B cell (primary cell): Measurements from ENCODE around the gene C17orf113. TPM values are rescaled to one million over a fixed set of nuclear protein-coding genes. Genes with fewer than 3 reads are reported as not detected.

Experiments
- ATAC-seq: fragments of 200-7000 bp; cut with Tn5 transposase; one replicate; pipeline ENCODE4 v1.10.0; 2021; ENCODE audit warnings: low read depth, mild to moderate bottlenecking, moderate number of reproducible peaks, moderate library complexity
- CTCF ChIA-PET: fragments of 350-600 bp; sonication (Branson Sonifier 250); formaldehyde crosslinking; loops from one replicate; lab custom pipeline; 2021; ENCODE audit warnings: antibody characterized with exemption, inconsistent platforms; lab: Charles Lee
- POLR2A ChIA-PET: fragments of 350-600 bp; sonication (Branson Sonifier 250); formaldehyde crosslinking; loops from one replicate; lab custom pipeline; 2021; ENCODE audit warnings: antibody characterized with exemption; lab: Charles Lee
- DNase-seq: peaks from one replicate; pipeline ENCODE4 v3.0.0; 2013
- H2AFZ ChIP-seq: 2 replicates; pipeline ENCODE4 v1.6.1; 2012; ENCODE audit warnings: mild to moderate bottlenecking, low read depth, low read length; ENCODE audit not compliant: insufficient read depth, poor library complexity, severe bottlenecking
- H3K27ac ChIP-seq, 2 donors: 1 replicate in 1 of 2; 2 replicates in 1 of 2; pipeline ENCODE4 v1.5.1; 2012 to 2013; ENCODE audit warnings: low read length in 2 of 2, mild to moderate bottlenecking in 2 of 2, moderate library complexity in 1 of 2
- H3K27me3 ChIP-seq, 4 experiments: fragments of 200-600 bp in 1 of 4; sonication (generic) in 1 of 4; replicated peaks in 1 of 4; 1 replicate in 2 of 4; 2 replicates in 2 of 4; pipeline versions ENCODE4 v1.6.1 to v1.7.0; 2013 to 2016; ENCODE audit warnings: low read length in 3 of 4, mild to moderate bottlenecking in 2 of 4, mixed read lengths in 1 of 4, moderate library complexity in 1 of 4; ENCODE audit not compliant: insufficient read depth in 4 of 4, control insufficient read depth in 3 of 4; ENCODE audit errors: control extremely low read depth in 1 of 4
- H3K36me3 ChIP-seq, 2 experiments: replicated peaks in 1 of 2; 1 replicate in 1 of 2; 2 replicates in 1 of 2; pipeline versions ENCODE4 v1.6.1 to v1.7.1; 2013; ENCODE audit warnings: low read length in 1 of 2; ENCODE audit not compliant: insufficient read depth in 2 of 2, control insufficient read depth in 1 of 2; ENCODE audit errors: control extremely low read depth in 1 of 2, extremely low read depth in 1 of 2
- H3K4me1 ChIP-seq, 2 donors: fragments of 200-600 bp in 1 of 2; sonication (generic) in 1 of 2; 1 replicate in 1 of 2; 2 replicates in 1 of 2; pipeline versions ENCODE4 v1.5.1 to v1.6.1; 2013 to 2017; ENCODE audit warnings: low read length in 2 of 2; ENCODE audit not compliant: control insufficient read depth in 2 of 2, insufficient read depth in 2 of 2
- H3K4me2 ChIP-seq: replicated peaks from 2 replicates; pipeline ENCODE3; 2012; ENCODE audit warnings: mild to moderate bottlenecking, low read depth, low read length; ENCODE audit not compliant: poor library complexity, severe bottlenecking
- H3K4me3 ChIP-seq, 5 experiments: fragments of 200-600 bp in 1 of 5; sonication (generic) in 1 of 5; 1 replicate in 3 of 5; 2 replicates in 2 of 5; pipeline versions ENCODE4 v1.5.1 to v1.7.0; 2011 to 2016; ENCODE audit warnings: low read length in 4 of 5, mild to moderate bottlenecking in 4 of 5, low read depth in 2 of 5, control low read depth in 1 of 5, moderate library complexity in 1 of 5; ENCODE audit not compliant: insufficient read depth in 1 of 5; ENCODE audit errors: control extremely low read depth in 1 of 5, extremely low read depth in 1 of 5
- H3K79me2 ChIP-seq: fragments of 200-600 bp; sonication (generic); one replicate; pipeline ENCODE4 v1.6.0; 2016; ENCODE audit warnings: low read length; ENCODE audit not compliant: control insufficient read depth, insufficient read depth
- H3K9ac ChIP-seq: fragments of 200-600 bp; sonication (generic); 2 replicates; pipeline ENCODE4 v1.6.1; 2017; ENCODE audit warnings: mild to moderate bottlenecking, low read length, moderate library complexity
- H3K9me3 ChIP-seq, 3 donors: one replicate each; pipeline versions ENCODE4 v1.6.1 to v1.7.1; 2013; ENCODE audit warnings: low read length in 2 of 3; ENCODE audit not compliant: control insufficient read depth in 2 of 3, insufficient read depth in 1 of 3; ENCODE audit errors: control extremely low read depth in 1 of 3
- H4K20me1 ChIP-seq: 2 replicates; pipeline ENCODE4 v1.6.0; 2012; ENCODE audit warnings: mild to moderate bottlenecking, low read length; ENCODE audit not compliant: insufficient read depth, control insufficient read depth, poor library complexity, severe bottlenecking
- H3K27ac Mint-ChIP-seq: one replicate; pipeline ENCODE4 v1.8.0; 2021; ENCODE audit warnings: mixed read lengths
- H3K27me3 Mint-ChIP-seq: one replicate; pipeline ENCODE4 v1.8.0; 2021; ENCODE audit warnings: mixed read lengths
- H3K4me1 Mint-ChIP-seq: one replicate; pipeline ENCODE4 v1.8.0; 2021; ENCODE audit warnings: mixed read lengths
- H3K4me3 Mint-ChIP-seq: one replicate; pipeline ENCODE4 v1.8.0; 2021; ENCODE audit warnings: mixed read lengths
- H3K9me3 Mint-ChIP-seq: one replicate; pipeline ENCODE4 v1.8.0; 2022; ENCODE audit warnings: mixed read lengths; ENCODE audit not compliant: insufficient read depth
- CTCF ChIP-seq: fragments of 200-600 bp; IDR thresholded peaks from one replicate; pipeline ENCODE4 v1.8.0; 2022; ENCODE audit warnings: antibody characterized with exemption, mild to moderate bottlenecking
- EZH2 ChIP-seq: IDR thresholded peaks from 2 replicates; pipeline ENCODE4 v1.6.1; 2012; ENCODE audit warnings: borderline replicate concordance, low read depth, mild to moderate bottlenecking, moderate library complexity, low read length; ENCODE audit not compliant: insufficient read depth, poor library complexity, severe bottlenecking
- WGBS: methylation state at CpG from one replicate; pipeline ENCODE4 v1.1.5; 2013; ENCODE audit warnings: missing lambda C conversion rate; ENCODE audit not compliant: insufficient coverage; 5-methylcytosine and 5-hydroxymethylcytosine counted together
- intact Hi-C: fragments of 100-400 bp; cut with micrococcal nuclease; formaldehyde crosslinking; loops from one replicate; pipeline ENCODE4 v1.10.0; 2022
- polyA plus RNA-seq: library from polyadenylated mRNA; depleted of rRNA; stranded (reverse); fragments of >200 nt; gene quantifications from 2 replicates; pipeline ENCODE4 v1.2.3, GENCODE V29; 2012
- total RNA-seq, 2 donors: library from RNA; stranded (reverse); fragments of 120-200 nt in 1 of 2; gene quantifications; 1 replicate in 1 of 2; 2 replicates in 1 of 2; pipeline versions ENCODE4 v1.2.3 to v1.2.4, GENCODE V29; 2013 to 2022

Gene C17orf113
- total and polyA plus RNA-seq, 2 donors (not counting 1 experiment from before 2014, with no cell fraction given), result 1.2 to 2.1 TPM

DNA sequence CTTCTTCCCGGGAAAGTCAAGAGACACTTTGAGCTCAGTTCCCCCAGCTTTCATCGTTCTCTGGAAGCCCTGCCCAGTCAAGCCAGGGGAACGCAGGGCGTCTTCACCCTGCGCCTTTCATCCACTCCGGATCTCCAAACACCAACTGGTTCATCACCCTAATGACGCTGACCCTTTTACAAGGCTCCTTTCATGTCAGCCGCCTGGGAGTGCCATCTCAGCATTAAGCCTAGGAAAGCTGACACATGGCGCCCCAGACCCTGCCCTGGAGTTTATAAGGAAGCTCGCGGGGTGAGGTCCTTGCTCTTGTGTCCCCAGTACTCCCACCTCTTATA lies 32.6 kb downstream of the C17orf113 start:
- ChIA-PET POLR2A (interaction anchor here (0.5 to 3.6 kb wide), 15 partner anchors 8 to 231 kb away, joined by 3 to 32 read pairs (median 4); partner anchors contain the start of genes CNP, DHX58, KAT2A and KLHL11), CTCF (interaction anchor here (0.7 to 8.2 kb wide), 21 partner anchors 9 to 232 kb away, joined by 3 to 90 read pairs (median 4); partner anchors contain the start of genes CNP, DHX58, GHDC and JUP)
- H3K9me3 Mint-ChIP-seq, result no peaks in the 10 kb centered on the region
- peak overlapping the region; percentile 91 to 95 for H3K27ac ChIP-seq
- intact Hi-C loops, result loop anchor here (1.0 to 5.0 kb wide), 4 partner anchors 52 to 1201 kb away; partner anchors contain the start of genes ACLY and CNP
- peak overlapping the region; percentile 100 for H3K4me3 Mint-ChIP-seq
- H3K4me2 ChIP-seq, result peak overlapping the region; percentile 91
- no peak for ATAC-seq
- peaks cover 38 to 47% of the 10 kb centered on the region in 2 donors for H3K4me1 ChIP-seq
- H3K9ac ChIP-seq, result peak overlapping the region; percentile 100
- peaks cover 61% of the 10 kb centered on the region for H3K4me1 Mint-ChIP-seq
- H3K27ac Mint-ChIP-seq, result peak overlapping the region; percentile 99
- peaks cover 85% of the 10 kb centered on the region for H3K79me2 ChIP-seq
- H3K4me3 ChIP-seq, result peak overlapping the region; percentile 86 to 99 (median 97)
- no peaks in the 10 kb centered on the region for H3K27me3 ChIP-seq
- peak overlapping the region; percentile 94 for H2AFZ ChIP-seq
- no peaks in the 10 kb centered on the region for H3K27me3 Mint-ChIP-seq
- H4K20me1 ChIP-seq, result peaks cover 11% of the 10 kb centered on the region
- 7% methylated on average over 9 of the region's 11 CpGs for WGBS
- no peak for DNase-seq
- peaks cover 0 to 11% of the 10 kb centered on the region in 2 experiments for H3K36me3 ChIP-seq
- TF ChIP-seq CTCF, result no peak
- no peak for TF ChIP-seq EZH2
- no peaks in the 10 kb centered on the region for H3K9me3 ChIP-seq
